GM21529 (cell line): ENCODE data around the gene MECP2.
A peak's percentile ranks its signal among the peaks of the same experiment; 100 is the strongest.

Experiments
- ATAC-seq: cut with Tn5 transposase; IDR thresholded peaks from one replicate; pipeline ENCODE4 v1.9.1; 2021; ENCODE audit not compliant: unreplicated experiment

Gene MECP2

DNA sequence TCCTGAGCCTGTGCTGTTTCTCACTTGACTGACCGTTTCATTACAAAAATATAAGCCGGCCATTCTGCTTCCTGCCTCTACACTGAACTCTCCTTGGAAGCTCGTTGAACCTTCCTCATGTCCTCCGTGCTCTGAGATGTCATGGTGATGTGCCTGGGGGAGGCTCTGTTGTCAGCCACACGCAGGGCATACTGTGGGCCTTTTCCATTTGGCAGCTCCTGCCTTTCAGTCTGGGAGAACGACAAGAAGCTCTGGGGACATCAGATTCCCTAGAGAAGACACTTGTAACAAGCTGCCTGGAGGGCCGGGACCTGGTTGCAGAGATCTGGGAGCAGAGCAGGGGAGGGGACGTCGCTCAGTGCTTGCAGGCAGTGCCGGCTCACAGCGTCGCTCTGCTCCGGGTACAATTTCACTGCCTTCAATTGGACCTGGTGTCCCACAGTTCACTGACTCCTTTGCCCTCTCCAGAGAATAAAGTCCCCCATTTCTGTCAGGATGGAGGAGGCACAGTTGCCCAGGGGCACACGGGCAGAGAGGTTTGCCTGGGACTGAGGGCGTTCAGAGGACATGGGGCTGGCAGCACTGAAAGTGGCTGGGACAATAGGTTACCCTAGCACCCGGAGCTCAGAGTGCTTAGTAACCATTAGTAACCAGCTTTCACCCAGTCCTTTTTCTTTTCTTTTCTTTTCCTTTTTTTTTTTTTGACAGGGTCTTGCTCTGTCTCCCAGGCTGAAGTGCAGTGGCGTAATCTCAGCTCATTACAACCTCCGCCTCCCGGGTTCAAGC lies 19.1 kb upstream of the MECP2 start:
- ATAC-seq: no peak

- ATAC-seq: no peak
Measured at GRCh38 chrX:154115750-154116149, 18.2 kb upstream of the MECP2 start.

DNA sequence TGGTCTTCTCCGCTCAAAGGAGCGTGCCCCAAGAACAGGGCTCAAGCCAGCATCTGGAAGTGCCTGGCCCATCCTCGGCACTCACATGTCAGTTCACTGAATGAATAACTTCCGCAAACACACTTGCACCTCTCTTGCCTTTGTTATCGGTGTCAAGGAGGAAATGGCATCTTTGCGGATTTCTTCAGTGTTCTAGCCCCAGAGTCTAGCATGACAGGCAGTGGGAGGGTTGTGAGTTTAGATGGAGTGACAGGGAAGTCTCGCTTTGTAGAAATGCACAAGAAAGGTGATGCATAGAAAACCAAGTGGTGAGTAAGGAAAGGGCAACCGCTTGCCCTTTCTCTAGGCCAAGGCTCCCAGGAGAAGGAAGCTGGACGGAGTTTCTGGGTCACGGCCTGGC lies 17.6 kb upstream of the MECP2 start:
- no peak for ATAC-seq

- ATAC-seq: no peak
Measured at GRCh38 chrX:154114652-154115051, 17.1 kb upstream of the MECP2 start.

- no peak for ATAC-seq
Measured at GRCh38 chrX:154113729-154114128, 16.2 kb upstream of the MECP2 start.

DNA sequence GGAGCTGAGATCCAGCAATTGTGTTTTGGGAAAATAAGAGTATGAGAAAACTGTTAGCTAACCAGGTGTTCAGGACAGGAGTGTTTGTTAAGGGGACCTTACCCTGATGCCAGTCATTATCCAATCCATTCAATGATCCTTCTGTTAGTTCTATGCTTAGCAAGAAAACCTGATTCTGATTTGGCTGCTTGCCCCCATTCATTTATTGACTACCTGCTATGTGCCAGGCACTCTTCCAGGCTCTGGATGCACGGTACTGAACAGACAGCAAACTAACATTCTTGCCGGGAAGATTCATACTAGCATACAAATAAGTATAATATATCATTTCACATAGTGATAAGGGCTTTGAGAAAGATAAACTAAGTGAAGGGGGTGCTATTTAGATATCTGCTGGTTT lies 1.0 kb upstream of the MECP2 start:
- ATAC-seq: no peak

DNA sequence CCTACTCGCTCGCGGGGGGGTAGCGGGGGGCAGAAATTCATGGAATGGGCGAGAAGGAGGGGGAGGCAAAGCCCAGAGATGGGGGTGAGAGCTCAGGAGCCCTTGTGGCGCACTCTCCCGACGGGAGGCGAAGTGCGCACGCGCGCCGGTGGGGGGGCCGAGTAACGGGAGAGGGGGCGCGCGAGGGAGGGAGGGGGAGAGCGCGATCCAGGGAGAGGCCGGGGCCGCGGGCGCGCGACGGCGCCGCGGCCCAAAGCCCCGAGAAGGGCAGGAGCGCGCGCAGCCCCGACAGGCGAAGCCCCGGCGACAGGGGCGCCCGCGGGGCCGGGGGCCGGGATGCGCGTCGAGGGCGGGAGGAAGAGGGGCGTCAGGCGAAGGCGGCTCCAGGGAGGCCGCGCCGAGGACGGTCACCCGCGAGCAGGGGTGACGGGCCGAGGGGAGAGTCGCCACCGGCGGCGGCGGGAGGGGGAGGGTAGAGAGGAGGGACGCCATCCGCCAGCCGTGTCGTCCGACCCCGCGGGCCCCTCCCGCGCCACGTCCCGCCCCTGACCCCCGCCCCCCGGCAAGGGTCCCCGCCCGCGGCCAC lies 421 bp downstream of the MECP2 start:
- ATAC-seq: peak; percentile 37

- ATAC-seq: no peak
Measured at GRCh38 chrX:154096140-154097002, 1.1 kb downstream of the MECP2 start.

DNA sequence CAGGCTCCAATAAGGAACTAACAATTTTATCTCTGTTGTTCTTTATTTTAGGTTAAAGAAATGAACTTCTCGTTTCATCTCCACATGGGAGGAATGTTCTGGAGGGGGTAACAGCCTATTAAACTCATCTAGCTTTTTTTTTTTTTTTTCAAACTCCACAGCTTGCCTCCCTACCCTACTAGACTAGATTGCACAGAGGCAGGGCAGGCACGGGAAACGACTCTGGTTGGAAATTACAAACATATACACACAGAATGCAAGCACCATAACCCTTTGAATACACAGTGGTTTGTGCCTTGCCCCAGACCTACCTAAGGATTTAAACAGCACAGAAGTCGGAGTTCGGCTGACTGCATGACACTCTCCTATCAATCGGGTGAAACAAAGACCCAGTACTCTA lies 2.7 kb downstream of the MECP2 start:
- ATAC-seq: no peak

DNA sequence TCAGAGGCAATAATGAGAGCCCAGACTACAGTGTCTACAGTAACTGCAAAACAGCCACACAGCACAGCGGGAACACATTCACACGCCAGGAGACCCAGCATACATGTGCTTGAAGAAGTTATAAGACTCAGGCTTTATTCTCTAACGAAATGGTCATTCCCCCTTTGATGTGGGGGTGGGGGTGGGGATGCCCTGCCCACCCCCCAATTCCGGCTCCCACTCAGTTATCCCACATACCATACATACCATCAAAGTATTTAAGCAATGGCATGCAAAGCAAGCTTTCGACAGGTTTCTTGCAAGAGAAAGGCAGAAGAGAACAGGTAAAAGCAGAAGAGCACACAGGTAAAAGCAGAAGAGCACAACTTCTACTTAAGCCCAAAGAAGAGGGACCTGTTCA lies 3.6 kb downstream of the MECP2 start:
- no peak for ATAC-seq

DNA sequence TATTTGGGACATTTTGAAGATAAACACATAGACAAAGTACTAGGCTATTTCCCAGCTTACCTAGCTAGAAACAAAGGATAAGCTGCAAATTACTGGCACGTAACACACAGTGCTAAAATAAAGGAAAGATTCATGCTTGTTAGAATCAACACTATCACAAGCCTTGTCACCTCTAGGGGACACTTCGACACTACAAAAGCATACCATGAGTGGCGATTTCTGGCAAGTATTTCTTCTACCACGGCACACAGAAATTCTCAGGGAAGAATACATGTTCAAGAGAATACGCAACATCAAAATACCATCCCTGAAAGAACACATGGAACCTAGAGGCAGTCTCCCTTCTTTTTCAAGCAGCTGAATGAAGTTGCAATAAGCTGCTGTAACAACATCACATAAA lies 5.1 kb downstream of the MECP2 start:
- ATAC-seq: no peak

GRCh38 chrX:154091678-154092077 lies 5.8 kb downstream of the MECP2 start:
- ATAC-seq: no peak

GRCh38 chrX:154090731-154091130 lies 6.8 kb downstream of the MECP2 start:
- no peak for ATAC-seq

- ATAC-seq: no peak
Measured at GRCh38 chrX:154084449-154085300, 12.8 kb downstream of the MECP2 start.

- ATAC-seq: no peak
Measured at GRCh38 chrX:154083126-154083517, 14.4 kb downstream of the MECP2 start.

DNA sequence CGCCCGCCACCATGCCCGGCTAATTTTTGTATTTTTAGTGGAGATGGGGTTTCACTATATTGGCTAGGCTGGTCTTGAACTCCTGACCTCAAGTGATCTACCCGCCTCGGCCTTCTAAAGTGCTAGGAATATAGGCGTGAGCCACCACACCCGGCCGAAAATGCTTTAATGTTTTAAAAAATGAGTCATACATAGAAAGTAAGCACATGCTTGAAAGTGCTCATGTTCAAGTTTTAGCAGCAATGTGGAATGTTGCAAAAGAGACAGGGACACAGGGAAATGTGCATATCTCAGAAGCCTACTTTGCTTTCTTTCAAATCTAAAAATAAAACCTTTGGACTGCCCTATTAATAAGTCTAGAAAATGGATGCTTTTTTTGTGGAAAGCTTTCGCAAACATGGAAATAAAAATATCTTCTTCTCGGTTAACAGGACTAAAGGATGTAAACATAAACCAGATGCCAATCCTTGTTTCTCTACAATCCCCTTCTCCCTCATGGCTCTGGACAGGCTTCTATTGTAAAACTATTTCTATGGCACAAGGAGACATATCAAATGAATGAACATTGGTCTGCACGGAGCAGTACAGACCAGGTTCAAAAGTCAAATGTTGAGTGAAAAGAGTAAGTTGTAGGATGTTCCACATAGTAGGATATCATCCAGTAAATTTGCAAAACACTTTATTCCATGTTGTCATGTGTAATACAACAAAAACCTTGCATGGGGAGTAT lies 15.0 kb downstream of the MECP2 start:
- no peak for ATAC-seq

- ATAC-seq: no peak
Measured at GRCh38 chrX:154077101-154077500, 20.4 kb downstream of the MECP2 start.

GRCh38 chrX:154074199-154074598 lies 23.3 kb downstream of the MECP2 start:
- ATAC-seq: no peak

DNA sequence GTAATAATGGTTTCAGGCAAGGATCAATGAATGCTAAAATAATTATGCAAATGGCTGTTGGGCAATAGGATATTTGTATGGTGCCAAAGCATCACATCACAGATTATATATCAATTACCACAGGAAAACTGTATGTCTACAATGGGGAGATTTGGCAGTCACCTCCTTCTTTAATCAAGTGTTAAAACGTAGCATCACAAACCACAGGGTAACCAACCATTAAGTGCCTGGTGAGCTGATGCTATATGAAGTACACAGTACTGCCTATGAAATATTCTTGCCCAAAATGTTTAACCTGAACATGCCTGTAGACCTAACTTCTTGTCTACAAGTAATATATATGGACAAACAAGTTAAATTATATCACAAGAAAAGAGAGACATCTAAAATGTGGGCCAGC lies 25.3 kb downstream of the MECP2 start:
- no peak for ATAC-seq

DNA sequence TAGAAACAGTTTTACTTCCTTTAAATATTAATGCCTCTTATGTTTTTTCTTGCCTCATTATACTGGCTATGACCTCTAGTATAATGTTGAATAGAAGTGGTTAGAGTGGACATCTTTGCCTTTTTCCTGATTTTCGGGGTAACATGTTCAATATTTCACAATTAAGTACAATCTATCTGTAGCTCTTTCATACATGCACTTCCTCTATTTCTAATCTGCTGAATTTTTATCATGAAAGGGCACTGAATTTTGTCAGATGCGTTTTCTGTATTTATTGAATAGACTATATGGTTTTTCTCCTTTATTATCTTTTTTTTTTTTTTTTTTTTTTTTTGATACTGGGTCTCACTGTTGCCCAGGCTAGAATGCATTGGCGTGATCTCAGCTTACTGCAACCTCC lies 29.0 kb downstream of the MECP2 start:
- ATAC-seq: no peak
